CD4-positive, alpha-beta T cell treated with Interferon gamma for 1 hour (primary cell): Measurements from ENCODE around the gene MYO7B.

ENCODE experiments used
- DNase-seq: peaks from one replicate; pipeline ENCODE4 v3.0.0-alpha.2; 2020

MYO7B gene

DNA sequence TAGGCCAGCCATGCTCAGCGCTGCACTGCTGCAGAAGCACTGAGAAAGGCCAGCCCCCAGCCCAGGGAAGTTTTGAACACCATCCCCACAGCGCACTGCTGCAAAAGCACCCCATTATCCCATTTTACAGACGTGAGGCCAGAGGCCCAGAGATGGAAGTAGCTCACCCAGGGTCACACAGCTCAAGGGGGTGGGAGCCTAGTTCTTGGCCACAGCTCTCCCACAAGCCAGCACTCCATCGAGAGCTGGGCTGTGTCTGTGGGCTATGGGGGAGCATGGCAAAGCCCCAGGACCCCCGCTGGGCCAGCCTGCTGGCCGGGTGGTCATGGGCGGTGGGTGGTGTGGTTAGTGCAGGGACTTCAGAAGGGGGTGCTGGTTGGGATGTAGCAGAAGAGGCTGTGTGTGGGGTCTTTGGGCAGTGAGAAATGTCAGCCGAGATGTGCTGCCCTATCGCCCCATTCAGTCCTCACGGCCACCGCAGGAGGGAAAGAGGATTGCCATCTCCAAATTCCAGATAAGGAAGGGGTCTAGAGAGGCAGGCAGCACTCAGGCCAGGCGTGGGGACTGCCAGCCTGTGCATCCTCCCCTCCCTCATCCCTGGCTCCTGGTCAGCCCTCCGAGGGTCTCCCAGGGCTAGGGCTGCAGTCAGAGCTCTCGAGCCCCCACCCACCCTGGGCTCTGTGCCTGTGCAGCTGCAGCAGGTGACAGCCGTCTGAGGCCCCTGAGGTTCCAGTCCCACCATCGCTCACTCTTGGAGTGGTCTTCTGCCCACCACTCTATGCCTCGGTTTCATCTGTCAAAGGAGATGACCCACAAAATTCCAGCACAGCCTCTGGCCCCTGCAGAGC, 93.5 kb downstream of the MYO7B start:
- DNase-seq, result no peak

DNA sequence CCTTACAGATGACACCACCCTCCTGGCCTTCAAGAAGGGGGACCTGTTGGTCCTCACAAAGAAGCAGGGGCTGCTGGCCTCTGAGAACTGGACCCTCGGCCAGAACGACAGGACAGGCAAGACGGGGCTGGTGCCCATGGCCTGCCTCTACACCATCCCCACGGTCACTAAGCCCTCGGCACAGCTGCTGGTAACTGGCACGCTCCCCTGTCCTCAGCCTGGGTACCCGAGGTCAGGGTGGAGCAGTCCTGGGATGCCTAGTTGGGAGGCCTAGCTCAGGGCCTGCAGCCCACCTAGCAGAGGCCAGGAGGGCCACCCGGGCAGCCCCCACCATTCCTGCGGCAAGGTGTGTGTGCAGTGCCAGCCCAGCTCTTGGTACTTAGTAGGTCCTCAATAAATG, 94.2 kb downstream of the MYO7B start:
- DNase-seq, result no peak

DNA sequence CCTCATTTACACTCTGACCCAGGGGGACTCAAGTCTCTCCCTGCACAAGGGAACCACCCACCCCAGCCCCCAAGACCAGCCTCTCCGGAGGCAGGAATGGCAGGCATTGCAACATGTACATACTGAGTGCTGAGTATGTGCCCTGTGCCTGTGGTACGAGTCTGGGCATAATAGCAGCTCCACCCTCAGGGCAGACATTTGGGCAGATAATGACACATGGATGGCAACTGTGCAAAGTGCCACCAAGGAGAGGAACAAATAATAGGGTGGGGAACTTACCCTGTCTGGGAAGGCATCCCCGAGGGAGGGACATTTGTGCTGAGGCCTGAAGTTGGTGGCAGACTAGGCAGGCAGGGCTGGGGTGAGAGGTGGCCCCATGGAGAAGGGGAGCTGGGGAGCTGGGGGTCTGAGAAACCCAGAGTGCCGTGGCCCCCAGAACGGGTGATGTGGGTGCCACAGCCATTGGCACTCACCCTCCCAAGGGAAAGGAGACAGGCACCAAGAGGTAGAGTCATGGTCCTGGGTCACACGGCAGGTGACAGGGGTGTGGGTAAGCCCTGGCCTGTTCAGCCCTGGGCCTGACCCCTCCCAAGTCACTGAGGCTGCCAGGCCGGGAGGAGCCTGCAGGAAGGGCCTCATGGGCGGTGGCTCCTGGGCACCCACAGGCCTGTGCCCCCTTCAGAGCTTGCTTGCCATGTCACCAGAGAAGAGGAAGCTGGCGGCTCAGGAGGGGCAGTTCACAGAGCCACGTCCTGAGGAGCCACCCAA, 94.8 kb downstream of the MYO7B start:
- peak; percentile 31 for DNase-seq

DNA sequence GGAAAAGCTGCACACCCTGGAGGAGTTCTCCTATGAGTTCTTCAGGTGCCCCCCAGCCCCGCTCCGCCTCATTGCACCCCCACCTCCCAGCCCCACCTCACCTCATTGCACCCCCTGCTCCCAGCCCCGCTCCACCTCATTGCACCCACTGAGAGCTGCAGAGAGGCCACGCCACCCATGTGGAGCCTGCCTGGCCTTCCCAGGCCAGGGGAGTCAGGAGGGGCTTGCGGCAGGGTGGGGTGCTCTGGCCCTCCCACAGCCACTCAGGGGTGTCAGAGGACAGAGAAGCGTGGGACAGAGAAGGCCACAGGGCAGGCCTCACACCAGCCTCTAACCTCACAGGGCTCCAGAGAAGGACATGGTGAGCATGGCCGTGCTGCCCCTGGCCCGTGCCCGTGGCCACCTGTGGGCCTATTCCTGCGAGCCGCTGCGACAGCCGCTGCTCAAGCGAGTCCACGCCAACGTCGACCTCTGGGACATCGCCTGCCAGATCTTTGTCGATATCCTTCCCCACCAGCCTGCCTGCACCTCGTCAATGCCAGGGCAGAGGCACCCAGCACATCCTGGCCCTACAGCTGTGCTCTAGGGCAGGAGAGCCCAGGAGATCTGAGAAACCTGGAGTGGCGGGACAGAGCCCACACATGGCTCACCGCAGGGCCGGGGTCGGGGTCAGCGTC, 95.5 kb downstream of the MYO7B start:
- DNase-seq, result no peak

DNA sequence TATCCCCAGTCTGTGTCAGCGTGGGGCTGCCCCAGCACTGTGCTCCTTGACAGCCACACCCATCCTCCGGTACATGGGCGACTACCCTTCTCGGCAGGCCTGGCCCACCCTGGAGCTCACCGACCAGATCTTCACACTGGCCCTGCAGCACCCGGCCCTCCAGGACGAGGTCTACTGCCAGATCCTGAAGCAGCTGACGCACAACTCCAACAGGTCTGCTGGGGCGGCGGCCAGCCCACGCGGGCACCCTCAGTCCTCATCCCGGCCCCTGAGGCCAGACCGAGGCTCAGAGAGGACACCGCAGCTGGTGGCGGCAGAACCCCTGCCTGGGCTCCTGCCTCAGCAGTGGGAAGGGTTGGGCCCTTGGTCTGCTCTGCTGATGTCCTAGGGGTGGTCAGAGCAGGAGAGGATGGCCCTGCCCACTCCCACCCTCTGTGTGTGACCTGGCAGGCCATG, 96.1 kb downstream of the MYO7B start:
- DNase-seq, result no peak

DNA sequence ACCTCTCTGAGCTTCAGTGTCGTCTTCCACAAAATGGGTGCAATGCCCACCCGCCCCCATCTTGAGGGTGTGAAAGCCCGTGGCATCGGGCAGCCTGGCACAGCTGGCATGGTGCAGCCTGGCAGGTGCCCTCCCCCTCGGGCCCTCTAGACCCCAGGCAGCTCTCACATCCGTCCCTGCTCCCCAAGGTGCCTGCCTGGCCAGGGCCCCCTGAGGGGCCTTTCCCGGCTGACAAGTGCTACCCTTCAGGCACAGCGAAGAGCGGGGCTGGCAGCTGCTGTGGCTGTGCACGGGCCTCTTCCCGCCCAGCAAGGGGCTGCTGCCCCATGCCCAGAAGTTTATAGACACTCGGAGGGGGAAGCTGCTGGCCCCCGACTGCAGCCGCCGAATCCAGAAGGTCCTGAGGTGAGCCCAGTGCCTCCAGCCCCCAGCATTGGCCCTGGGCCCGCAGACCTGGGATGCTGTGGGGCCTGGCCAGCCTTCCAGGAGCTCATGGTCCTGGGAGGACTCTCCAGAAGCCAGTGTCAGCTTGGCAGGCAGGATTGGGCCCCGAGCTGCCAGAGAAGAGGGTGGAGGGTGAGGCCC, 96.6 kb downstream of the MYO7B start:
- DNase-seq, result no peak

DNA sequence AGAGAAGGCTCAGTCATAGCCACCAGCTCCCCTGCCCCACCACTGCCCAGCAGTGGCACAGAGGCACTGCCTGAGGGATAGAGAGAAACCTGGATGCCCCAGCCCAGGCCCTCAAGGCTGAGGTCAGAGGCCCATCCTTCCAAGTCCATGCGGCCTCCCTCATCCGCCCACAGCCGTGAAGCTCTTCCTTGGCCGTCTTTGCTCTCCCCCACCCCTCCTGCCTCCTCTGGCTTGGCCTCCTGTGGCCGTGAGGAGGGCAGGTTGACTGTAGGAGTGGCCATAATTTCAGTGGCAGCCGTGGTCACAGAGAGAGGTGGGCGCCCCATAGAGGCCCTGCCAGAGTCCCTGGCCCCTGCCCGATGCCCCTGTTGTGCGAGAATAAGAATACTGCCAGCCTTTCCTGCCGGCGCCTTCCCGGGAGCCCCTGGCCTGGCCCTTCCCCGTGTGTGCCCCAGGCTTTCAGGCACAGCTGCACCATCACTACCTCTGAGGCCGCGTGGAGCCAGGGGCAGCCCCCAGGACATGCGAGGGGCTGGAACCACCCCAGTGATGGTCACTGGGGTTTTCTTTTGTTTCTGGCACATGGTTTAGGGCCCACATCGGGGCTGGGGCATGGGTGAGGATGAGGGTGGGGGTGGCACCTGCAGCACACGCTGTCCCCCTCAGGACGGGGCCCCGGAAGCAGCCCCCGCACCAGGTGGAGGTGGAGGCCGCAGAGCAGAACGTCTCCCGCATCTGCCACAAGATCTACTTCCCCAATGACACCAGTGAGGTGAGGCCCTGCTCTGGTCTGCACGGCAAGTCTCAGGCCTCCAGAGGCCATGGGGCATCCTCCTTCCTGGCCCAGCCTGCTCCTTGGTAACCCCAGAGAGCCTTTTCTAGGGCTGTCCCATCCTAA, 97.4 kb downstream of the MYO7B start:
- DNase-seq, result peak; percentile 54

DNA sequence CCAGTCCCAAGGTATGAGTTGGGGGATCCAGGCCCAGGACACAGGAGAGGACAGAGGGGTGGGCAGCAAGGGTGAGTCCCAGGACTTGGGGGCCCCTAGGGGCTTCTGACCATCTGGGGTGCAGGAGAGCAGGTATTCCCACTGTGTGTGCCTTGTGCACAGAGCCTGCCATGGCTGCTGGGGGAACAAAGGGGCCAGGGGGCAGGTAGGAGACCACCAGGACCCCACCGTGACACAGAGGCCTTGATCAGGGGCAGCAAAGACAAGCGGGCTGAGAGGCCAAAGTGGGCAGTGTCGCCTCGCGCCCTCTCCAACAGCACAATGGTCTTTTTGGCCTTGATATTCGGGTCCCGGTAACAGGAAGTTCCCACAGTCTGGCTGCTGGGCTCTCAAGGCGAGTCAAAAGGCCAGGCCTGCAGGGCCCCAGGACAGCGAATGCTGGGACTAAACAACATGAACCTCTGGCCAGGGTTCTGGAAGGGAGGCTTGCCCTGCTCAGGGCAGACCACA, 98.1 kb downstream of the MYO7B start:
- DNase-seq, result no peak

DNA sequence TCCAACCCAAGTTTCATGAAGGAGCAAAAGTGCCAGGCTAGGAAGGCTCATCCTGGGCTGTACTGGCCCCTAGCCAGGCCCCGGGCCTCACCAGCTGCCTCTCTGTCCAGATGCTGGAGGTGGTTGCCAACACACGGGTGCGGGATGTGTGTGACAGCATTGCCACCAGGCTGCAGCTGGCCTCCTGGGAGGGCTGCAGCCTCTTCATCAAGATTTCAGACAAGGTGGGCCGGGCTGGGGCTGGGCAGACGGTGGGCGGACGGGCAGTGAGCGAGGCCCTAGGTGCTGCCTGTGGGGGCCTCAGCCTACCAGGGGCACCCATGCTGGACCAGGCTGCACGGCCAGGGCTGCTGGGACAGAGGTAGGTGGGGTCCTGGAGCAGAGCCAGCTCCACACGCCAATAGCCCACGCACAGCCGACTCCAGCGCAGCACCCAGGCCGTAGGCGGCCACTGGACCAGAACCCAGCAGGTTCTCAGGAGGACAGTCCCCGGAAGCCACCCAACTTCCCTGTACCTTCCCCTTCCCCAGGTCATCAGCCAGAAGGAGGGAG, 98.7 kb downstream of the MYO7B start:
- DNase-seq, result no peak

DNA sequence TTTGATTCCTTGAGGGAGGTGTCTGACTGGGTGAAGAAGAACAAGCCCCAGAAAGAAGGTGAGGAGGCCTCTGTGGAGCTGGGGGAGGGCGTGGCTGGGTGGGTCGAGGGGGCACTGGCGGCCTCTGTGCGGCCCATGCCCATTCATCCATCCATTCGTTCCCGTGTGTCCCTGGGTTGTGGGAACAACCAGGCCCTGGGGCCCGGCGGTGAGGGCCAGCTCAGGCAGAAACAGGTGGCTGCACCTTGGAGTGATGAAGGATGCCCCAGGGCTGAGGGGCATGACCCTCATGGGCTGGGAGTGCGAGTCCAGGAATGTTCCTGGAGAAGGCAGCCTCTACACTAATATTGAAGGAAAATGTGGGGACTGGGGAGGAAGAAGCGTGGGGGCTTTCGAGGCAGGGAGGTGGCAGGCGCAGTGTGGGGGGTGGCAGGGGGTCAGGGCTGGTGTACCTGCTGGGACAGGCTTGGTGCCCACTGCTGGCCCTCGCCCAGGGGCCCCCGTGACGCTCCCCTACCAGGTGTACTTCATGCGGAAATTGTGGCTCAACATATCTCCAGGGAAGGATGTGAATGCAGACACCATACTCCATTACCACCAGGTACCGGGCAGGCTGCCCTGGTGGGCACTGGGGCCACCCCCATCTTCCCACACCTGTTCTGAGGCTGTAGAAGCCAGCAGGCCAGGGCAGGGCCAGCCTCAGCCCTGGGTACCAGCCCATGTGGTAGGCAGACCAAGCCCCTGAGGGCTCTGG, 99.3 kb downstream of the MYO7B start:
- no peak for DNase-seq

DNA sequence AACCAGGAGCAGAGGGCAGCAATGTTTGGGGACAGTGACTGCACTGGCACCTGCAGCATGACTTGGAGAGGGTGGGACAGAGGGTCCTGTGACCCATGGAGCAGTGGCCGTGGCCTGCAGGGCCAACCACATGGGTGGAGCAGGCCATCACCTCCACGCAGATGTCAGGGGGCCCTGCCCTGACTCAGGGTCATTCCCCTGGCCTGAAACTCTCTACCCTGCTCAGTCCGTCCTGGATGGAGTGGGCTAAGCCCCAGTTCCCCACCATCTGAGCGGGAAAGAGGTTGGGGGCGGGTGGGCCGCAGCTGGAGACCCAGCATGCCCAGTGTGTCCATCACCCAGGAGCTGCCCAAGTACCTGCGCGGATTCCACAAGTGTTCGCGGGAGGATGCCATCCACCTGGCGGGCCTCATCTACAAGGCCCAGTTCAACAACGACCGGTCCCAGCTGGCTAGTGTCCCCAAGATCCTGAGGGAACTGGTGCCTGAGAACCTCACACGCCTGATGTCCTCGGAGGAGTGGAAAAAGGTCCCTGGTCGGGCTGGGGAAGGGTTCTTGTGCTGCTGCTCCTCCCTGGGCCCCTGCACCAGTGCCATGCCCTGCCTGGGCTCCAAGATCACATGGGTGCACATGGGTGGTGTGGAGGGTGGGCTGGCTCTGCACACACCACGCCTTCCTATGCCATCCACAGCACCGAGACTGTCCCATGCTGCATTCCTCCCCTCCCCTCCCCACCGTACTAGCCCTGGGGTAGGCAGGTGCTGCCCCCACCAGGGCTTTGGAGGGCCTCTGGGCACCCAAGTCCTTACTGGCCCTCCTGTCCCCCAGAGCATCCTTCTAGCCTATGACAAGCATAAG, 100.1 kb downstream of the MYO7B start:
- no peak for DNase-seq

DNA sequence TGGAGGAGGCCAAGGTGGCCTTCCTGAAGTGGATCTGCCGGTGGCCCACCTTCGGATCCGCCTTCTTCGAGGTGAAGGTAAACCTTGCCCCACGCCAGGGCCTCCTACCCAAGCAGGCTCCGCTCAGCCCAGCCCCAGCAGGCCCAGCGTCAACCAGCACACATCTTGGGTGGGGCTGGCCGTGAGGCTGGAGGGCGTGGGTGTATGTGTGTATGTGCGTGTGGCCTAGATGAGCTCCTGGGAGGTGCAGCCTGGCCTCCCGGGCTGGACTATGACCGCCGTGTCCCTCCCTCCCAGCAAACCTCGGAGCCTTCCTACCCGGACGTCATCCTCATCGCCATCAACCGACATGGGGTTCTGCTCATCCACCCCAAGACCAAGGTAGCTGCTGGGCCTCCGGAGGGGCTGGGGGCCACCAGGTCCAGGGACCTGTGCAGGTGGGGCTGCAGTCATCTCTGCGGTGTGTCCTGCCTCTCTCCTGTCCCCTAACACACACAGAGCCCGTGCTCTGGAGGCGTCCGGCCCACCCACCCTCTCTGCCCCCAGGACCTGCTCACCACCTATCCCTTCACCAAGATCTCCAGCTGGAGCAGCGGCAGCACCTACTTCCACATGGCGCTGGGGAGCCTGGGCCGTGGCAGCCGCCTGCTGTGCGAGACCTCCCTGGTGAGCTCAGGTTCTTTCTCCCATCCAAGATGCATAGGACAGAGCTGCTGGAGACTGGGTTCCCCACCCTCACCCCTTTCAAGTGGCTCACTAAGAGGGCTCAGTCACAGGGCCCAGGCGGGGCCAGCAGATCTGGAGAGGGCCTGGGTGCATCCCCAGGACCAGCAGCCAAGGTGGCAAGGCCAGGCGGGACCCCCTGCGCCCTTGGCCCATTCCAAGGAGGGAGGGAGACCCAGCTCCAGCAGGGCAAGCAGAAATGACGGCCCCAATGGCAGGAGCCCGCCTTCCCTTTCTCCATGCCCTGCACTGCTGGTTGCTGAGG, 101.1 kb downstream of the MYO7B start:
- DNase-seq, result no peak

DNA sequence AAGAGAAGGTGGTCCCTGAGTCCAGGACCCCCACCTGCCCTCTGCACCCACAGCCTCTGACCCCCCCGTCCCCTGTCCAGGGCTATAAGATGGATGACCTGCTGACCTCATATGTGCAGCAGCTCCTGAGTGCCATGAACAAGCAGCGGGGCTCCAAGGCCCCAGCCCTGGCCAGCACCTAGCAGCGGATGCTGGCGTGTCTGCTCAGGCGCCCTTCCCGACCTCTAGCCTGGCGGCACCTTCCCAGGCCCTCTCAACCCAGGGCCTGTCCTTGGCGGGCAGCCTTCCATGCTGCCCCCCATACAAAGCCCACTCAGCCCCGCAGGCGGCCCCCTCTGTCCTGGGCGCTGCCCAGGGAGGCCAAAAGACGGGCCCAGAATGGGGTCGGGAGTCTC, 101.8 kb downstream of the MYO7B start:
- DNase-seq, result no peak

DNA sequence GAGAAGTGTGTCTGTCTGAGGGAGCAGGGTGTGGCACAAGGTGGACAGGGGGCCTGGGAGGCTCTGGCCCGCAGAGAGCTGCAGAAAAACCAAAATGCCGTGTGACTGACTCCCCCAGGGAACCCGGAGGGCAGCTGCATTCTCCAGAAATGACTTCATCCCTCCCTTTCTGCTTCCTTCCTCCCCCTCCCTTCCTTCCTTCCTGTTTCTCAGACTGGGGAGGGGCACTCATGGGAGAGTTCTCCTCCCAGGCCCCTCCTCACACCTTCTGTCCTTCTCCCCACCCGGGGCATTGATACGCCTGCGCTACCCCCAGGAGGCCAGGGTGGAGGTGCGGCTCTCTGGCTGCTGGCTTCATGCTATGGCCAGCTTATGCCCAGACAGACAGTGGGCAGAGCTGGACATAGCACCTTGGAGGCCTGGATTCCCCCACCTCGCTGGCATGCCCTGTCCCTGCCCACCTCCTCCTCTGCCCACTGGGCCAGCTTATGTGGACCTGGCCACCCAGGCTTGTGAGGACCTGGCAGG, 102.3 kb downstream of the MYO7B start:
- peak; percentile 26 for DNase-seq

DNA sequence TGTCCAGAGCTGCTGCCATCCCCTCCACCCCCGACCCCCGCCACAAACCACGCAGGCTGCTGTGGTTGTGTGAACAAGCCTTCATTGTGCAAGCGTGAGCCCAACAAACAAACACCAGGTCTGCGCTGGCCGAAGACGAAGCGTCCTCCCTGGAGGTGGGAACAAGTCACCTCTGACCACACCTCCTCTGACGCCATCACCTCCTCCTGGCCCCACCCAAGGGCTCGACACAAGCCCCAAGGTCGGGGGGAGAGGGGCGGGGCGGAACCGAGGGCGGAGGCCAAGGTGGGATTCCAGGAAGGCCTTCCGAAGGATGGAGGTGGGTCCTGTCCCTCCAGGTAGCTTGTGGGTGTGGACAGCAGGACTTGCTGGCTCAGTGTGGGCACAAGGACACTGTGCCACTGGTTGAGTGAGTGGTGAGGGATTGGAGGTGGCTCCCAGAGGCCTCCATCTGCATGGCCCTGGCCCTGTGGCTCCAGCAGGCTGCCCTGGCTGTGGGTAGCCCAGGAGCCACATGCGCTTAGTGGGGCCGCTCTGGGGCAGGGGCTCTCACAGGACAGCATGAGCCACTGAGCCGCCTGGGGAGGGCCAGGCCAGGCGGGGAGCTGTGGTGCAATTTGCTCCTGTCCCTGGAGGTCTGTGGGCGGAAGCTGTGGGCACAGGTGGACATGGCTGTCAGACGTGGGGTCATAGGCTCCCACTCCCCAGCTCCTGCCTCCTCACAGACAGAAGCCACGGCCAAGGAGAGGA, 103.1 kb downstream of the MYO7B start:
- DNase-seq, result no peak

DNA sequence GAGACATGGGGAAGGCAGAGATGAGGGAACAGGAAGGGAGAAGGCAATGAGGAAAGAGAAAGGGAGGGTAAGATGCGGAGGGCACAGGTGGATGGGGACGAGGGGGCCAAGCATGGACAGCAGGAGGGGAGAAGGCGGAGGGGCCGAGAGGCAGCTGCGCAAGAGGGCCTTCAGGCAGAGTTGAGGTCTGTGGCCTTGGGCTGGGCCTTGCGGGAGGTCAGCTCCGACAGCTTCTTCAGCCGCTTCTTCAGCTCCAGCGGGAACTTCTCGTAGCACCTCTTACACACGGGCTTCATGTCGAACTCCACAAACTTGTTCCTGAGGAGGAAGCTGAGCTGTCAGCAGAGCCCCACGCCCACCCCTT, 103.6 kb downstream of the MYO7B start:
- no peak for DNase-seq
